ENCODE data around the gene SYT3. TPM values are rescaled to one million over a fixed set of nuclear protein-coding genes. Genes with fewer than 3 reads are reported as not detected.

Gene SYT3
- total and polyA plus RNA-seq, 2 of the 13 experiments (the other 11 are each of a cell fraction or from before 2014, with no cell fraction given), result not detected

DNA sequence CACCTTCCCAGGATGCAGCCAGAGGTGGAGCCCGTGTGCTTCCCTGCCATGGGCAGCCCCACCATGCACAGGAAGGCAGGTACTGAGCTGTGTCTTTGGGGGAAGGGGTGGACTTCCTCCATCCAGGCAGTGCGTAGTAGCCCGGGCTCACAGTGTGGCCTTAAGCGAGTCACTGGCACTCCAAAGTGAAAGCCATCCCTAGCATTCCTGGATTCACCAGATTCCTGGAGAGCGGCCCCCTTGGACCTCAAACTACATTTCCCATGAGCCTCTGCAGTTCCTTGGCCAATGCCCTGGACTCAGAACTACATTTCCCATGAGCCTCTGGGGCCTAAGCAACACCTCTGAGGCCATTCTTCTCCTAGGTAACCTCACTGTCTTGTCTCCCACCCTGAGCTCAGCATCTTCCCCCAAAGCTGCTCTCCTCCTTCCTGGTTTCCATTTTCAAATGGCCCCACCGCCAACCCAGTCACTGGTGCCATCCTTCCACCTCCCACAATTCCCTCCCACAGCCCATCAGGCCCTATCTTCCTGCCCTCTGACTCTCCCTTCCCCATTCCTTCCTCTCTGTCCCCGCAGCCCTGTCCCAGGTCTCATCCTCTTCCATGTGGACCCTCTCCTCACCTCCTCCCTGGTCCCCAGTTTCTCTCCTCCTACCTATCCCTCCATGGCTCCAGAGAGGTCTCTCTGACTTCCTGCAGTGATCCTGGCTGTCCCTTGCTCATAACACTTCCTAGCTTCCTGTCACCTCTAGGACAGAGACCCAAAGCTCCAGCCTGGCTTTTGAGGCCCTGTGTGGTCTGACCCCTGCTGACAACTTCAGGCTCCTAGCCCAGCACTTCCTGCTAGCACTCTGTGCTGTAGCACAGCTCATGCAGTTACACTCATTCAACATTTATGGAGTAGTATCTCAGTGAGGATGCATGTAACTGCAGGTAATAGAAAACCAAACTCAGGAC lies 10.0 kb upstream of the SYT3 start, which contains the start of gene C19orf81:
C19orf81 (plus strand) TSS at position 13 of the 959 bp plus-strand sequence; CDS start at position 13, 0 bp downstream.
- no peak within 1 kb of the TSS for H3K4me2 ChIP-seq (ENCODE audit: low read depth, low read length)
- BruUV-seq (replicated peaks), result no TSS peak
- in situ Hi-C loops (cut with HindIII; ENCODE audit: extremely low pct_ligation_motif_present, low pct_unique_long_range_greater_than_20kb), result no loop called here
- H3K79me2 ChIP-seq (ENCODE audit: insufficient read depth, low read length), result no peaks in the 10 kb centered on the region
- ChIA-PET CTCF (ENCODE audit: low intra/inter-chr PET ratio, low total read pairs) (no interaction called here), POLR2A (no interaction called here)
- H3K4me3 ChIP-seq (replicated peaks in 1 of 3; ENCODE audit: insufficient read depth in 1 of 3, low read depth in 2 of 3, low read length in 3 of 3), result no peak within 1 kb of the TSS
- no peaks in the 10 kb centered on the region for H3K9me3 ChIP-seq (ENCODE audit: low read length)
- no peaks in the 10 kb centered on the region for H3K36me3 ChIP-seq (replicated peaks in 1 of 2; ENCODE audit: control insufficient read depth in 1 of 2, insufficient read depth in 2 of 2, low read length in 2 of 2)
- no peak for DNase-seq (ENCODE audit: low spot score)
- H2AFZ ChIP-seq (ENCODE audit: low read length), result no peak within 1 kb of the TSS
- no peak within 1 kb of the TSS for H3K9ac ChIP-seq (ENCODE audit: insufficient read depth, low read depth, low read length)
- no peak for FAIRE-seq
- intact Hi-C loops (cut with micrococcal nuclease; ENCODE audit: unreplicated experiment), result no loop called here
- H3K27me3 ChIP-seq (ENCODE audit: control insufficient read depth in 1 of 2, insufficient read depth in 2 of 2, low read length in 2 of 2), result no peaks in the 10 kb centered on the region
- no peak; the same call in 1 of the 3 replicates for ATAC-seq
- no peaks in the 10 kb centered on the region for H3K4me1 ChIP-seq (ENCODE audit: insufficient read depth, low read length)
- 23% methylated on average over 3 of the region's 7 CpGs for WGBS (ENCODE audit: low lambda C conversion rate)
- H3K27ac ChIP-seq (ENCODE audit: extremely low read length, insufficient read depth, low read length), result no peak within 1 kb of the TSS
- no peaks in the 10 kb centered on the region for H4K20me1 ChIP-seq (ENCODE audit: insufficient read depth, low read length)
- TF ChIP-seq, protein P1, sequence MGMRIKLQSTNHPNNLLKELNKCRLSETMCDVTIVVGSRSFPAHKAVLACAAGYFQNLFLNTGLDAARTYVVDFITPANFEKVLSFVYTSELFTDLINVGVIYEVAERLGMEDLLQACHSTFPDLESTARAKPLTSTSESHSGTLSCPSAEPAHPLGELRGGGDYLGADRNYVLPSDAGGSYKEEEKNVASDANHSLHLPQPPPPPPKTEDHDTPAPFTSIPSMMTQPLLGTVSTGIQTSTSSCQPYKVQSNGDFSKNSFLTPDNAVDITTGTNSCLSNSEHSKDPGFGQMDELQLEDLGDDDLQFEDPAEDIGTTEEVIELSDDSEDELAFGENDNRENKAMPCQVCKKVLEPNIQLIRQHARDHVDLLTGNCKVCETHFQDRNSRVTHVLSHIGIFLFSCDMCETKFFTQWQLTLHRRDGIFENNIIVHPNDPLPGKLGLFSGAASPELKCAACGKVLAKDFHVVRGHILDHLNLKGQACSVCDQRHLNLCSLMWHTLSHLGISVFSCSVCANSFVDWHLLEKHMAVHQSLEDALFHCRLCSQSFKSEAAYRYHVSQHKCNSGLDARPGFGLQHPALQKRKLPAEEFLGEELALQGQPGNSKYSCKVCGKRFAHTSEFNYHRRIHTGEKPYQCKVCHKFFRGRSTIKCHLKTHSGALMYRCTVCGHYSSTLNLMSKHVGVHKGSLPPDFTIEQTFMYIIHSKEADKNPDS (CRISPR knock-in tag; IDR thresholded peaks at IDR 0.05), result no peak
- TF ChIP-seq ZNF143 (CRISPR knock-in tag; IDR thresholded peaks at IDR 0.05) (peak; percentile 90), ZNF383 (CRISPR knock-in tag; IDR thresholded peaks at IDR 0.05; ENCODE audit: borderline replicate concordance) (no peak), HCFC1 (IDR thresholded peaks at IDR 0.05; ENCODE audit: low read depth, low read length) (peak; percentile 17; the same call in 1 of the 2 replicates), GTF2F1 (IDR thresholded peaks at IDR 0.05; ENCODE audit: low read length) (no peak), THAP11 (CRISPR knock-in tag; IDR thresholded peaks at IDR 0.05) (peak; percentile 95), NFYC (CRISPR knock-in tag; IDR thresholded peaks at IDR 0.05) (peak; percentile 68), ZNF496 (CRISPR knock-in tag; IDR thresholded peaks at IDR 0.05; ENCODE audit: insufficient replicate concordance) (no peak)
- TF ChIP-seq, protein P2, sequence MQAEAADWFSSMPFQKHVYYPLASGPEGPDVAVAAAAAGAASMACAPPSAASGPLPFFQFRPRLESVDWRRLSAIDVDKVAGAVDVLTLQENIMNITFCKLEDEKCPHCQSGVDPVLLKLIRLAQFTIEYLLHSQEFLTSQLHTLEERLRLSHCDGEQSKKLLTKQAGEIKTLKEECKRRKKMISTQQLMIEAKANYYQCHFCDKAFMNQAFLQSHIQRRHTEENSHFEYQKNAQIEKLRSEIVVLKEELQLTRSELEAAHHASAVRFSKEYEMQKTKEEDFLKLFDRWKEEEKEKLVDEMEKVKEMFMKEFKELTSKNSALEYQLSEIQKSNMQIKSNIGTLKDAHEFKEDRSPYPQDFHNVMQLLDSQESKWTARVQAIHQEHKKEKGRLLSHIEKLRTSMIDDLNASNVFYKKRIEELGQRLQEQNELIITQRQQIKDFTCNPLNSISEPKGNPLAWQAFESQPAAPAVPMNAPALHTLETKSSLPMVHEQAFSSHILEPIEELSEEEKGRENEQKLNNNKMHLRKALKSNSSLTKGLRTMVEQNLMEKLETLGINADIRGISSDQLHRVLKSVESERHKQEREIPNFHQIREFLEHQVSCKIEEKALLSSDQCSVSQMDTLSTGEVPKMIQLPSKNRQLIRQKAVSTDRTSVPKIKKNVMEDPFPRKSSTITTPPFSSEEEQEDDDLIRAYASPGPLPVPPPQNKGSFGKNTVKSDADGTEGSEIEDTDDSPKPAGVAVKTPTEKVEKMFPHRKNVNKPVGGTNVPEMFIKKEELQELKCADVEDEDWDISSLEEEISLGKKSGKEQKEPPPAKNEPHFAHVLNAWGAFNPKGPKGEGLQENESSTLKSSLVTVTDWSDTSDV (CRISPR knock-in tag; IDR thresholded peaks at IDR 0.05), result no peak
- TF ChIP-seq, protein P3, sequence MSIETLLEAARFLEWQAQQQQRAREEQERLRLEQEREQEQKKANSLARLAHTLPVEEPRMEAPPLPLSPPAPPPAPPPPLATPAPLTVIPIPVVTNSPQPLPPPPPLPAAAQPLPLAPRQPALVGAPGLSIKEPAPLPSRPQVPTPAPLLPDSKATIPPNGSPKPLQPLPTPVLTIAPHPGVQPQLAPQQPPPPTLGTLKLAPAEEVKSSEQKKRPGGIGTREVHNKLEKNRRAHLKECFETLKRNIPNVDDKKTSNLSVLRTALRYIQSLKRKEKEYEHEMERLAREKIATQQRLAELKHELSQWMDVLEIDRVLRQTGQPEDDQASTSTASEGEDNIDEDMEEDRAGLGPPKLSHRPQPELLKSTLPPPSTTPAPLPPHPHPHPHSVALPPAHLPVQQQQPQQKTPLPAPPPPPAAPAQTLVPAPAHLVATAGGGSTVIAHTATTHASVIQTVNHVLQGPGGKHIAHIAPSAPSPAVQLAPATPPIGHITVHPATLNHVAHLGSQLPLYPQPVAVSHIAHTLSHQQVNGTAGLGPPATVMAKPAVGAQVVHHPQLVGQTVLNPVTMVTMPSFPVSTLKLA (IDR thresholded peaks at IDR 0.05), result no peak
- TF ChIP-seq, protein P4, sequence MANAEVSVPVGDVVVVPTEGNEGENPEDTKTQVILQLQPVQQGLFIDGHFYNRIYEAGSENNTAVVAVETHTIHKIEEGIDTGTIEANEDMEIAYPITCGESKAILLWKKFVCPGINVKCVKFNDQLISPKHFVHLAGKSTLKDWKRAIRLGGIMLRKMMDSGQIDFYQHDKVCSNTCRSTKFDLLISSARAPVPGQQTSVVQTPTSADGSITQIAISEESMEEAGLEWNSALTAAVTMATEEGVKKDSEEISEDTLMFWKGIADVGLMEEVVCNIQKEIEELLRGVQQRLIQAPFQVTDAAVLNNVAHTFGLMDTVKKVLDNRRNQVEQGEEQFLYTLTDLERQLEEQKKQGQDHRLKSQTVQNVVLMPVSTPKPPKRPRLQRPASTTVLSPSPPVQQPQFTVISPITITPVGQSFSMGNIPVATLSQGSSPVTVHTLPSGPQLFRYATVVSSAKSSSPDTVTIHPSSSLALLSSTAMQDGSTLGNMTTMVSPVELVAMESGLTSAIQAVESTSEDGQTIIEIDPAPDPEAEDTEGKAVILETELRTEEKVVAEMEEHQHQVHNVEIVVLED (CRISPR knock-in tag; IDR thresholded peaks at IDR 0.05; ENCODE audit: borderline replicate concordance), result no peak
- TF ChIP-seq, protein P5, sequence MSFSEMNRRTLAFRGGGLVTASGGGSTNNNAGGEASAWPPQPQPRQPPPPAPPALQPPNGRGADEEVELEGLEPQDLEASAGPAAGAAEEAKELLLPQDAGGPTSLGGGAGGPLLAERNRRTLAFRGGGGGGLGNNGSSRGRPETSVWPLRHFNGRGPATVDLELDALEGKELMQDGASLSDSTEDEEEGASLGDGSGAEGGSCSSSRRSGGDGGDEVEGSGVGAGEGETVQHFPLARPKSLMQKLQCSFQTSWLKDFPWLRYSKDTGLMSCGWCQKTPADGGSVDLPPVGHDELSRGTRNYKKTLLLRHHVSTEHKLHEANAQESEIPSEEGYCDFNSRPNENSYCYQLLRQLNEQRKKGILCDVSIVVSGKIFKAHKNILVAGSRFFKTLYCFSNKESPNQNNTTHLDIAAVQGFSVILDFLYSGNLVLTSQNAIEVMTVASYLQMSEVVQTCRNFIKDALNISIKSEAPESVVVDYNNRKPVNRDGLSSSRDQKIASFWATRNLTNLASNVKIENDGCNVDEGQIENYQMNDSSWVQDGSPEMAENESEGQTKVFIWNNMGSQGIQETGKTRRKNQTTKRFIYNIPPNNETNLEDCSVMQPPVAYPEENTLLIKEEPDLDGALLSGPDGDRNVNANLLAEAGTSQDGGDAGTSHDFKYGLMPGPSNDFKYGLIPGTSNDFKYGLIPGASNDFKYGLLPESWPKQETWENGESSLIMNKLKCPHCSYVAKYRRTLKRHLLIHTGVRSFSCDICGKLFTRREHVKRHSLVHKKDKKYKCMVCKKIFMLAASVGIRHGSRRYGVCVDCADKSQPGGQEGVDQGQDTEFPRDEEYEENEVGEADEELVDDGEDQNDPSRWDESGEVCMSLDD (CRISPR knock-in tag; IDR thresholded peaks at IDR 0.05; ENCODE audit: borderline replicate concordance), result no peak

Data from HepG2 (cell line).